Neural cell (in vitro differentiated cells): ENCODE measurements around the gene FAM200B. TPM values are rescaled to one million over a fixed set of nuclear protein-coding genes. Genes with fewer than 3 reads are reported as not detected.

Source experiments
- H2AFZ ChIP-seq: fragments of 200-600, 300-800 bp; sonication (generic), shearing (Covaris generic); 2 replicates; pipeline ENCODE4 v1.6.0; 2014; ENCODE audit warnings: low read depth, mild to moderate bottlenecking, antibody characterized with exemption, low read length, moderate library complexity
- H3F3A ChIP-seq: fragments of 200-600 bp; shearing (Covaris generic); 2 replicates; pipeline ENCODE4 v1.6.1; 2016; ENCODE audit warnings: mild to moderate bottlenecking, moderate library complexity, mixed read lengths, antibody characterized with exemption, low read length; ENCODE audit not compliant: insufficient read depth, poor library complexity, severe bottlenecking
- H3K27ac ChIP-seq: fragments of 200-600, 300-800 bp; sonication (generic), shearing (Covaris generic); 2 replicates; pipeline ENCODE4 v1.5.1; 2014; ENCODE audit warnings: mild to moderate bottlenecking, low read length, moderate library complexity
- H3K27me3 ChIP-seq: fragments of 300-800, 200-600 bp; sonication (generic), shearing (Covaris generic); 2 replicates; pipeline ENCODE4 v1.6.0; 2014; ENCODE audit warnings: mild to moderate bottlenecking, low read depth, low read length, moderate library complexity; ENCODE audit not compliant: insufficient read depth
- H3K36me3 ChIP-seq: fragments of 300-800, 200-600 bp; sonication (generic), shearing (Covaris generic); 2 replicates; pipeline ENCODE4 v1.5.1; 2014; ENCODE audit warnings: mild to moderate bottlenecking, antibody characterized with exemption, low read length, moderate library complexity; ENCODE audit not compliant: insufficient read depth
- H3K4me2 ChIP-seq: fragments of 300-800, 200-600 bp; sonication (generic), shearing (Covaris generic); 2 replicates; pipeline ENCODE4 v1.6.0; 2014; ENCODE audit warnings: mild to moderate bottlenecking, low read length
- H3K4me3 ChIP-seq: fragments of 300-800, 200-600 bp; sonication (generic), shearing (Covaris generic); 2 replicates; pipeline ENCODE4 v1.5.1; 2014; ENCODE audit warnings: mild to moderate bottlenecking, low read length, moderate library complexity
- H3K79me2 ChIP-seq: fragments of 200-600 bp; shearing (Covaris generic); replicated peaks from 2 replicates; pipeline ENCODE4 v1.6.0; 2014; ENCODE audit warnings: mild to moderate bottlenecking, low read length, moderate library complexity; ENCODE audit not compliant: insufficient read depth
- H3K9ac ChIP-seq: fragments of 300-800, 200-600 bp; sonication (generic), shearing (Covaris generic); 2 replicates; pipeline ENCODE4 v1.6.1; 2016; ENCODE audit warnings: mild to moderate bottlenecking, low read length, mixed read lengths
- H3K9me2 ChIP-seq: fragments of 200-600 bp; shearing (Covaris generic); 2 replicates; pipeline ENCODE4 v1.6.1; 2016; ENCODE audit warnings: mild to moderate bottlenecking, low read length, mixed read lengths; ENCODE audit not compliant: insufficient read depth
- H3K9me3 ChIP-seq: fragments of 200-600, 300-800 bp; sonication (generic), shearing (Covaris generic); 2 replicates; pipeline ENCODE4 v1.6.1; 2016; ENCODE audit warnings: mild to moderate bottlenecking, mixed run types, low read length, moderate library complexity, mixed read lengths
- H4K20me1 ChIP-seq: fragments of 200-600 bp; shearing (Covaris generic); 2 replicates; pipeline ENCODE4 v1.6.1; 2016; ENCODE audit warnings: mild to moderate bottlenecking, mixed run types; ENCODE audit not compliant: insufficient read depth
- EP300 ChIP-seq: fragments of 450-650 bp; conservative IDR thresholded peaks from 2 replicates; pipeline ENCODE4 v1.6.1; 2014; ENCODE audit warnings: antibody characterized with exemption, mild to moderate bottlenecking, moderate library complexity; ENCODE audit not compliant: poor library complexity, severe bottlenecking
- EZH2 ChIP-seq: fragments of 200-600, 300-800 bp; shearing (Covaris generic), sonication (generic); IDR thresholded peaks from 2 replicates; pipeline ENCODE4 v1.6.1; 2014; ENCODE audit warnings: antibody characterized with exemption, low read length, borderline replicate concordance, mild to moderate bottlenecking; ENCODE audit not compliant: insufficient read depth, poor library complexity, severe bottlenecking
- MXI1 ChIP-seq: fragments of 450-650 bp; conservative IDR thresholded peaks from 2 replicates; pipeline ENCODE4 v1.6.1; 2014; ENCODE audit warnings: antibody characterized with exemption, mild to moderate bottlenecking; ENCODE audit not compliant: poor library complexity, severe bottlenecking
- POLR2AphosphoS5 ChIP-seq: IDR thresholded peaks from 2 replicates; pipeline ENCODE4 v1.6.1; 2012
- RAD21 ChIP-seq: fragments of 450-650 bp; conservative IDR thresholded peaks from 2 replicates; pipeline ENCODE4 v1.6.1; 2014; ENCODE audit warnings: antibody characterized with exemption, mild to moderate bottlenecking, moderate library complexity
- SMC3 ChIP-seq: fragments of 450-650 bp; conservative IDR thresholded peaks from 2 replicates; pipeline ENCODE4 v1.6.1; 2014; ENCODE audit warnings: antibody characterized with exemption, mild to moderate bottlenecking, moderate library complexity; ENCODE audit not compliant: poor library complexity
- TAF1 ChIP-seq: IDR thresholded peaks from 2 replicates; pipeline ENCODE4 v1.6.1; 2012; ENCODE audit warnings: low read depth
- polyA plus RNA-seq: library from polyadenylated mRNA; depleted of rRNA; stranded (reverse); fragments of >200 nt; gene quantifications from 2 replicates; pipeline ENCODE4 v1.2.3, GENCODE V29; 2014
- TF ChIP-seq, protein P1 (sequence below): fragments of 450-650 bp; IDR thresholded peaks from 2 replicates; pipeline ENCODE4 v1.5.1; 2014; ENCODE audit warnings: antibody characterized with exemption, mild to moderate bottlenecking, moderate library complexity; ENCODE audit not compliant: poor library complexity, severe bottlenecking
- TF ChIP-seq, protein P2 (sequence below): IDR thresholded peaks from 2 replicates; pipeline ENCODE4 v1.6.1; 2012; ENCODE audit warnings: borderline replicate concordance

FAM200B gene
- polyA plus RNA-seq, 1 donor from 2014 or later, result 238 TPM

- Histone ChIP-seq H3K27me3 (no peaks in the 10 kb centered on the region), H3K79me2 (no peaks in the 10 kb centered on the region), H3K4me2 (no peak overlapping the region), H3K9me3 (no peaks in the 10 kb centered on the region), H2AFZ (no peak overlapping the region), H3K9me2 (no peaks in the 10 kb centered on the region), H3K27ac (no peak overlapping the region), H3F3A (no peaks in the 10 kb centered on the region), H4K20me1 (no peaks in the 10 kb centered on the region), H3K36me3 (no peaks in the 10 kb centered on the region), H3K9ac (no peak overlapping the region), H3K4me3 (no peak overlapping the region)
- TF ChIP-seq, protein P1, sequence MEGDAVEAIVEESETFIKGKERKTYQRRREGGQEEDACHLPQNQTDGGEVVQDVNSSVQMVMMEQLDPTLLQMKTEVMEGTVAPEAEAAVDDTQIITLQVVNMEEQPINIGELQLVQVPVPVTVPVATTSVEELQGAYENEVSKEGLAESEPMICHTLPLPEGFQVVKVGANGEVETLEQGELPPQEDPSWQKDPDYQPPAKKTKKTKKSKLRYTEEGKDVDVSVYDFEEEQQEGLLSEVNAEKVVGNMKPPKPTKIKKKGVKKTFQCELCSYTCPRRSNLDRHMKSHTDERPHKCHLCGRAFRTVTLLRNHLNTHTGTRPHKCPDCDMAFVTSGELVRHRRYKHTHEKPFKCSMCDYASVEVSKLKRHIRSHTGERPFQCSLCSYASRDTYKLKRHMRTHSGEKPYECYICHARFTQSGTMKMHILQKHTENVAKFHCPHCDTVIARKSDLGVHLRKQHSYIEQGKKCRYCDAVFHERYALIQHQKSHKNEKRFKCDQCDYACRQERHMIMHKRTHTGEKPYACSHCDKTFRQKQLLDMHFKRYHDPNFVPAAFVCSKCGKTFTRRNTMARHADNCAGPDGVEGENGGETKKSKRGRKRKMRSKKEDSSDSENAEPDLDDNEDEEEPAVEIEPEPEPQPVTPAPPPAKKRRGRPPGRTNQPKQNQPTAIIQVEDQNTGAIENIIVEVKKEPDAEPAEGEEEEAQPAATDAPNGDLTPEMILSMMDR, result no peak
- no peak for TF ChIP-seq POLR2AphosphoS5
- TF ChIP-seq MXI1, result no peak
- no peak for TF ChIP-seq SMC3
- TF ChIP-seq EP300, result no peak
- no peak for TF ChIP-seq TAF1
- no peak for TF ChIP-seq EZH2
- TF ChIP-seq, protein P2, sequence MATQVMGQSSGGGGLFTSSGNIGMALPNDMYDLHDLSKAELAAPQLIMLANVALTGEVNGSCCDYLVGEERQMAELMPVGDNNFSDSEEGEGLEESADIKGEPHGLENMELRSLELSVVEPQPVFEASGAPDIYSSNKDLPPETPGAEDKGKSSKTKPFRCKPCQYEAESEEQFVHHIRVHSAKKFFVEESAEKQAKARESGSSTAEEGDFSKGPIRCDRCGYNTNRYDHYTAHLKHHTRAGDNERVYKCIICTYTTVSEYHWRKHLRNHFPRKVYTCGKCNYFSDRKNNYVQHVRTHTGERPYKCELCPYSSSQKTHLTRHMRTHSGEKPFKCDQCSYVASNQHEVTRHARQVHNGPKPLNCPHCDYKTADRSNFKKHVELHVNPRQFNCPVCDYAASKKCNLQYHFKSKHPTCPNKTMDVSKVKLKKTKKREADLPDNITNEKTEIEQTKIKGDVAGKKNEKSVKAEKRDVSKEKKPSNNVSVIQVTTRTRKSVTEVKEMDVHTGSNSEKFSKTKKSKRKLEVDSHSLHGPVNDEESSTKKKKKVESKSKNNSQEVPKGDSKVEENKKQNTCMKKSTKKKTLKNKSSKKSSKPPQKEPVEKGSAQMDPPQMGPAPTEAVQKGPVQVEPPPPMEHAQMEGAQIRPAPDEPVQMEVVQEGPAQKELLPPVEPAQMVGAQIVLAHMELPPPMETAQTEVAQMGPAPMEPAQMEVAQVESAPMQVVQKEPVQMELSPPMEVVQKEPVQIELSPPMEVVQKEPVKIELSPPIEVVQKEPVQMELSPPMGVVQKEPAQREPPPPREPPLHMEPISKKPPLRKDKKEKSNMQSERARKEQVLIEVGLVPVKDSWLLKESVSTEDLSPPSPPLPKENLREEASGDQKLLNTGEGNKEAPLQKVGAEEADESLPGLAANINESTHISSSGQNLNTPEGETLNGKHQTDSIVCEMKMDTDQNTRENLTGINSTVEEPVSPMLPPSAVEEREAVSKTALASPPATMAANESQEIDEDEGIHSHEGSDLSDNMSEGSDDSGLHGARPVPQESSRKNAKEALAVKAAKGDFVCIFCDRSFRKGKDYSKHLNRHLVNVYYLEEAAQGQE, result no peak
- TF ChIP-seq RAD21, result no peak
Observed at GRCh38 chr4:15703439-15703838, 21.8 kb downstream of the FAM200B start.

GRCh38 chr4:15704129-15704528 is 22.5 kb downstream of the FAM200B start:
- no peaks in the 10 kb centered on the region for H3K36me3 ChIP-seq
- H3K9ac ChIP-seq, result no peak overlapping the region
- no peaks in the 10 kb centered on the region for H4K20me1 ChIP-seq
- TF ChIP-seq, protein P1, result no peak
- no peaks in the 10 kb centered on the region for H3K9me3 ChIP-seq
- no peaks in the 10 kb centered on the region for H3K9me2 ChIP-seq
- H3F3A ChIP-seq, result no peaks in the 10 kb centered on the region
- no peak overlapping the region for H2AFZ ChIP-seq
- H3K4me3 ChIP-seq, result no peak overlapping the region
- no peaks in the 10 kb centered on the region for H3K27me3 ChIP-seq
- H3K27ac ChIP-seq, result no peak overlapping the region
- no peak overlapping the region for H3K4me2 ChIP-seq
- no peaks in the 10 kb centered on the region for H3K79me2 ChIP-seq
